SK-N-SH treated with all-trans-retinoic acid at 6 μM for 48 hours (cell line): ENCODE data around the gene IL31.

ENCODE experiments used
- ATAC-seq: fragments of 200-7000 bp; cut with Tn5 transposase; 3 replicates; pipeline ENCODE4 v1.9.1; 2020; ENCODE audit warnings: mild to moderate bottlenecking, moderate library complexity
- ARNTL ChIP-seq: fragments of 450-650 bp; formaldehyde crosslinking; IDR thresholded peaks from 2 replicates; pipeline ENCODE4 v1.5.0; 2020; ENCODE audit warnings: low read depth, mild to moderate bottlenecking, moderate library complexity, borderline replicate concordance
- BACH2 ChIP-seq: fragments of 250-450 bp; sonication (Bioruptor Pico); IDR thresholded peaks from 2 replicates; pipeline ENCODE4 v1.9.0; 2021; ENCODE audit warnings: mild to moderate bottlenecking, borderline replicate concordance
- CSDC2 ChIP-seq: fragments of 250-450 bp; sonication (Bioruptor Pico); IDR thresholded peaks from 2 replicates; pipeline ENCODE4 v1.5.0; 2020; ENCODE audit warnings: mild to moderate bottlenecking, moderate library complexity
- CSRNP3 ChIP-seq: fragments of 250-450 bp; sonication (Bioruptor Pico); IDR thresholded peaks from 2 replicates; pipeline ENCODE4 v1.5.1; 2021; ENCODE audit warnings: mild to moderate bottlenecking, moderate library complexity
- ESRRG ChIP-seq: fragments of 250-450 bp; sonication (Bioruptor Pico); IDR thresholded peaks from 2 replicates; pipeline ENCODE4 v1.6.1; 2021; ENCODE audit warnings: mild to moderate bottlenecking
- GLIS3 ChIP-seq: fragments of 250-450 bp; sonication (Bioruptor Pico); IDR thresholded peaks from 2 replicates; pipeline ENCODE4 v1.5.0; 2020; ENCODE audit warnings: mild to moderate bottlenecking, moderate library complexity
- ISL1 ChIP-seq: fragments of 250-450 bp; sonication (Bioruptor Pico); IDR thresholded peaks from 2 replicates; pipeline ENCODE4 v2.1.2; 2022; ENCODE audit warnings: mild to moderate bottlenecking, moderate library complexity
- OSR1 ChIP-seq: fragments of 250-450 bp; sonication (Bioruptor Pico); IDR thresholded peaks from 2 replicates; pipeline ENCODE4 v1.8.0; 2022; ENCODE audit warnings: moderate library complexity, mild to moderate bottlenecking, inconsistent platforms
- PATZ1 ChIP-seq: fragments of 250-450 bp; sonication (Bioruptor Pico); IDR thresholded peaks from 2 replicates; pipeline ENCODE4 v1.8.0; 2020; ENCODE audit warnings: mild to moderate bottlenecking, moderate library complexity, borderline replicate concordance
- PPARA ChIP-seq: fragments of 250-450 bp; sonication (Bioruptor Pico); IDR thresholded peaks from 2 replicates; pipeline ENCODE4 v1.5.0; 2020; ENCODE audit warnings: mild to moderate bottlenecking, borderline replicate concordance
- RARB ChIP-seq: fragments of 250-450 bp; sonication (Bioruptor Pico); IDR thresholded peaks from 2 replicates; pipeline ENCODE4 v1.8.0; 2021; ENCODE audit warnings: mild to moderate bottlenecking, moderate library complexity
- SNAI2 ChIP-seq: fragments of 250-450 bp; sonication (Bioruptor Pico); IDR thresholded peaks from 2 replicates; pipeline ENCODE4 v1.5.0; 2020; ENCODE audit warnings: mild to moderate bottlenecking, moderate library complexity
- TCF4 ChIP-seq: fragments of 250-450 bp; sonication (Bioruptor Pico); IDR thresholded peaks from 2 replicates; pipeline ENCODE4 v1.8.0; 2021; ENCODE audit warnings: mild to moderate bottlenecking, moderate library complexity, borderline replicate concordance
- TOX ChIP-seq: fragments of 250-450 bp; sonication (Bioruptor Pico); IDR thresholded peaks from 2 replicates; pipeline ENCODE4 v1.8.0; 2021; ENCODE audit warnings: mild to moderate bottlenecking, moderate library complexity, borderline replicate concordance
- TSHZ2 ChIP-seq: fragments of 250-450 bp; sonication (Bioruptor Pico); IDR thresholded peaks from 2 replicates; pipeline ENCODE4 v1.5.0; 2020; ENCODE audit warnings: mild to moderate bottlenecking, moderate library complexity
- ZC3H10 ChIP-seq: fragments of 250-450 bp; sonication (Bioruptor Pico); IDR thresholded peaks from 2 replicates; pipeline ENCODE4 v1.5.1; 2021; ENCODE audit warnings: mild to moderate bottlenecking, moderate library complexity
- ZFP3 ChIP-seq: fragments of 250-450 bp; sonication (Bioruptor Pico); IDR thresholded peaks from 2 replicates; pipeline ENCODE4 v1.5.0; 2020; ENCODE audit warnings: mild to moderate bottlenecking, moderate library complexity
- ZFP30 ChIP-seq: fragments of 450-650 bp; formaldehyde crosslinking; IDR thresholded peaks from 2 replicates; pipeline ENCODE4 v1.5.0; 2022; ENCODE audit warnings: mild to moderate bottlenecking, moderate library complexity
- ZNF70 ChIP-seq: fragments of 450-650 bp; formaldehyde crosslinking; IDR thresholded peaks from 2 replicates; pipeline ENCODE4 v1.5.0; 2020; ENCODE audit warnings: mild to moderate bottlenecking, moderate library complexity
- ZNF8 ChIP-seq: fragments of 450-650 bp; formaldehyde crosslinking; IDR thresholded peaks from 2 replicates; pipeline ENCODE4 v1.5.0; 2020; ENCODE audit warnings: mild to moderate bottlenecking, moderate library complexity

IL31 gene

GRCh38 chr12:122199484-122200355, 25.7 kb upstream of the IL31 start:
- TF ChIP-seq SNAI2 (CRISPR knock-in tag) (no peak), ZC3H10 (no peak), OSR1 (no peak), PPARA (no peak), ARNTL (CRISPR knock-in tag) (no peak), ZFP30 (CRISPR knock-in tag) (no peak), PATZ1 (CRISPR knock-in tag) (no peak), CSDC2 (CRISPR knock-in tag) (no peak), TSHZ2 (CRISPR knock-in tag) (no peak), ZFP3 (CRISPR knock-in tag) (no peak), BACH2 (CRISPR knock-in tag) (no peak), ZNF8 (no peak), CSRNP3 (CRISPR knock-in tag) (no peak), ISL1 (CRISPR knock-in tag) (no peak), TOX (no peak), ESRRG (CRISPR knock-in tag) (no peak)

DNA sequence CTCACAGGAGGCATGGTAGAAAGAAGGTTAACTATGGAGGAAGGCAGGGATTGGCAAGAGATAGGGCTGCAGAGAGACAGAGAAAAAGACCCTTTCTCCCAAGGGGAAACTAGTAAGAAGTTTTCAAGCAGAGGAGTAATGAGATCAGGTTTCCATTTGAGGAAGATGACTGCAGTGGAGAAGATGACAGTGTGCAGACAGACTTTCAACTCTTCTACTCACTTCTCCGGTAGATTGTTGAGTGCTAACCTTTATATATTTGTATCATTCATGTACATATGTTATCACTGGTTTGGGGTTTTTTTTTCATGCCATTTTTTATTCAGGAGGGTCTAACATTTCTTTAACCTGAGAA, 23.6 kb upstream of the IL31 start:
- TF ChIP-seq RARB (CRISPR knock-in tag): no peak
- ATAC-seq: no peak

More at GRCh38 chr12:122199484-122200355, 25.7 kb upstream of the IL31 start:
- ATAC-seq: no peak

GRCh38 chr12:122195405-122195804, 21.4 kb upstream of the IL31 start:
- no peak for TF ChIP-seq PATZ1 (CRISPR knock-in tag)
- no peak for TF ChIP-seq ISL1 (CRISPR knock-in tag)
- no peak for TF ChIP-seq ZFP3 (CRISPR knock-in tag)
- TF ChIP-seq GLIS3 (CRISPR knock-in tag): no peak
- no peak for TF ChIP-seq ZC3H10
- no peak for TF ChIP-seq TCF4
- TF ChIP-seq, all 23 proteins: peak for 0
- ATAC-seq: no peak

GRCh38 chr12:122194804-122195203, 20.8 kb upstream of the IL31 start:
- ATAC-seq: no peak
- TF ChIP-seq BACH2 (CRISPR knock-in tag): no peak
- no peak for TF ChIP-seq OSR1
- no peak for TF ChIP-seq ZNF70 (CRISPR knock-in tag)
- no peak for TF ChIP-seq SNAI2 (CRISPR knock-in tag)
- TF ChIP-seq ZC3H10: no peak
- no peak for TF ChIP-seq PATZ1 (CRISPR knock-in tag)
